ENCODE measurements around the gene ZMPSTE24. TPM values are rescaled to one million over a fixed set of nuclear protein-coding genes. Genes with fewer than 3 reads are reported as not detected.

ZMPSTE24 gene
- total and polyA plus RNA-seq, 8 donors = 6.9 to 29.8 (median 12.4) TPM

DNA sequence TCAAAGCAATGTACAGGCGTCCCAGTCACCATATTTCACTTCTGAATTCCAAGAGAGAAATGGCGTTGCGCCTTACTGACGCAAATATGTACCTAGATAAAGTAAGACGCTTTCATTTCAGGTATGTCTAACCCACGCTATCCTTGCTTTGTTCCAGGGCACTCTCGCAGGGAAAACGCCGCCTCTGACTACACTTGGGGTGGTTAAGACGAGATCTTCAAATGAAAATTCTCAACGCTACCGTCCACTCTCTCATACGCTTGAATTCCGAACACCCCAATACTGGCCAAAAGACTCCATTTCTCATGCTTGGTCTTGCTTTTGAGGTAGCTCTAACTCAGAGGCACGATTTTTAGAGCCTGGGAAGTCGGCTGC lies 736 bp upstream of the ZMPSTE24 start:
- WGBS, 2 donors = 0 to 1% methylated on average over 16 of the region's 16 CpGs

GRCh38 chr1:40258445-40258769 lies 371 bp downstream of the ZMPSTE24 start:
- Histone ChIP-seq H3K4me1 (peaks cover 6 to 12% (median 12%) of the 10 kb centered on the region in 3 donors), H3K27ac (peak overlapping the region; percentile 63 to 96 (median 90)), H3K27me3 (no peaks in the 10 kb centered on the region), H3K9me3 (no peaks in the 10 kb centered on the region), H3K36me3 (peaks cover 0 to 11% (median 0%) of the 10 kb centered on the region in 3 donors), H3K4me3 (peak overlapping the region; percentile 59 to 83 (median 75))
- TF ChIP-seq, protein P1, sequence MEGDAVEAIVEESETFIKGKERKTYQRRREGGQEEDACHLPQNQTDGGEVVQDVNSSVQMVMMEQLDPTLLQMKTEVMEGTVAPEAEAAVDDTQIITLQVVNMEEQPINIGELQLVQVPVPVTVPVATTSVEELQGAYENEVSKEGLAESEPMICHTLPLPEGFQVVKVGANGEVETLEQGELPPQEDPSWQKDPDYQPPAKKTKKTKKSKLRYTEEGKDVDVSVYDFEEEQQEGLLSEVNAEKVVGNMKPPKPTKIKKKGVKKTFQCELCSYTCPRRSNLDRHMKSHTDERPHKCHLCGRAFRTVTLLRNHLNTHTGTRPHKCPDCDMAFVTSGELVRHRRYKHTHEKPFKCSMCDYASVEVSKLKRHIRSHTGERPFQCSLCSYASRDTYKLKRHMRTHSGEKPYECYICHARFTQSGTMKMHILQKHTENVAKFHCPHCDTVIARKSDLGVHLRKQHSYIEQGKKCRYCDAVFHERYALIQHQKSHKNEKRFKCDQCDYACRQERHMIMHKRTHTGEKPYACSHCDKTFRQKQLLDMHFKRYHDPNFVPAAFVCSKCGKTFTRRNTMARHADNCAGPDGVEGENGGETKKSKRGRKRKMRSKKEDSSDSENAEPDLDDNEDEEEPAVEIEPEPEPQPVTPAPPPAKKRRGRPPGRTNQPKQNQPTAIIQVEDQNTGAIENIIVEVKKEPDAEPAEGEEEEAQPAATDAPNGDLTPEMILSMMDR (IDR thresholded peaks at IDR 0.05) = no peak
- no peak for FAIRE-seq
- ATAC-seq = peak in 1 of 4 donors; percentile 1
- 0 to 1% methylated on average over 10 of the region's 10 CpGs for WGBS, 2 donors
- intact Hi-C loops (cut with DNase I) = no loop called here
- no peak for DNase-seq

More for the DNA sequence above, 736 bp upstream of the ZMPSTE24 start:
- ATAC-seq = peak; percentile 8 to 25 (median 18)
- Histone ChIP-seq H3K4me1 (peaks cover 6 to 12% (median 12%) of the 10 kb centered on the region in 3 donors), H3K27me3 (no peaks in the 10 kb centered on the region), H3K4me3 (peak overlapping the region; percentile 59 to 83 (median 75)), H3K36me3 (no peaks in the 10 kb centered on the region), H3K27ac (peak overlapping the region; percentile 86 to 96 (median 90)), H3K9me3 (no peaks in the 10 kb centered on the region)
- TF ChIP-seq, protein P1 (IDR thresholded peaks at IDR 0.05) = no peak
- DNase-seq = peak in 1 of 6 donors; percentile 33
- no peak for FAIRE-seq
- intact Hi-C loops (cut with DNase I) = no loop called here

DNA sequence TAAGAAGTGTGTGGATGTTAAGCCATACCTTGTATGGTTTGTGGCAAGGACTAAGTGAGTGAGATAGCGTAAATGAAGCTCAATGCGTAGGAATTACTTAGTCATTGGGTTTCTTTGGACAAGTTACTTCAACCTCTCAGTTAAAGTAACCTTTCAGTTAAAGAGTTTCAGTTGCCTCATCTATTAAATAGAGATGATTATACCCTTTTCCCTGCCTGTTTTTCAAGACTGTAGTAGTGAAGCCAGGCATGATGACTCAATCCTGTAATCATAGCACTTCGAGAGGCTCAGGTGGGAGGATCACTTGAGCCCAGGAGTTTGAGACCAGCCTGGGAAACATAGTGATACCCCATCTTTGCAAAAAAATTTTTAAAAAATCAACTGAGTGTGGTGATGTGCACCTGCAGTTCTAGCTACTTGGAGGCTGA lies 6.3 kb downstream of the ZMPSTE24 start:
- peaks cover 0 to 11% (median 4%) of the 10 kb centered on the region in 3 donors for H3K36me3 ChIP-seq
- H3K4me1 ChIP-seq = peaks cover 0 to 16% (median 15%) of the 10 kb centered on the region in 3 donors
- no peak for ATAC-seq
- no peak for FAIRE-seq
- 95 to 98% methylated on average over 3 of the region's 3 CpGs for WGBS, 2 donors
- no peaks in the 10 kb centered on the region for H3K27me3 ChIP-seq
- intact Hi-C loops (cut with DNase I) = no loop called here
- DNase-seq = no peak
- no peak overlapping the region for H3K4me3 ChIP-seq
- no peaks in the 10 kb centered on the region for H3K9me3 ChIP-seq
- H3K27ac ChIP-seq = no peak overlapping the region
- TF ChIP-seq, protein P1 (IDR thresholded peaks at IDR 0.05) = no peak

DNA sequence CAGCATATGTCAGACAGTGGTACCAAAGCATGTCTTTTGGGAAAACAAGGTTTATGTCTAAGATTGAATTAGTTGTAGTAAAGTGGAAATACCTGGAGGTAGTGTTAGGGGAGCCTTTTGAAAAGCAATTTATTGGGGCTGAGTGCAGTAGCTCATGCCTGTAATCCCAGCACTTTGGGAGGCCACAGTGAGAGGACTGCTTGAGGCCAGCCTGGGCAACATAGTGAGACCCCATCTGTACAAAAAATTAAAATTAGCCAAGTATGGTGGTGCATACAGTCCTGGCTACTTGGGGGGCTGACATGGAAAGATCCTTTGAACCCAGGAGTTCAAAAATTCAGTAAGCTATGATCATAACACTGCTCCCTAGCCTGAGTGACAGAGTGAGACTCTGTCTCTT lies 7.3 kb downstream of the ZMPSTE24 start:
- Histone ChIP-seq H3K4me3 (no peak overlapping the region), H3K9me3 (no peaks in the 10 kb centered on the region), H3K27me3 (no peaks in the 10 kb centered on the region), H3K36me3 (peaks cover 0 to 16% (median 6%) of the 10 kb centered on the region in 3 donors), H3K27ac (peak overlapping the region in 1 of 4 donors; percentile 10), H3K4me1 (peaks cover 0 to 16% (median 15%) of the 10 kb centered on the region in 3 donors)
- FAIRE-seq (no peak), DNase-seq (no peak), ATAC-seq (no peak)
- intact Hi-C loops (cut with DNase I) = no loop called here
- TF ChIP-seq, protein P1 (IDR thresholded peaks at IDR 0.05) = no peak

DNA sequence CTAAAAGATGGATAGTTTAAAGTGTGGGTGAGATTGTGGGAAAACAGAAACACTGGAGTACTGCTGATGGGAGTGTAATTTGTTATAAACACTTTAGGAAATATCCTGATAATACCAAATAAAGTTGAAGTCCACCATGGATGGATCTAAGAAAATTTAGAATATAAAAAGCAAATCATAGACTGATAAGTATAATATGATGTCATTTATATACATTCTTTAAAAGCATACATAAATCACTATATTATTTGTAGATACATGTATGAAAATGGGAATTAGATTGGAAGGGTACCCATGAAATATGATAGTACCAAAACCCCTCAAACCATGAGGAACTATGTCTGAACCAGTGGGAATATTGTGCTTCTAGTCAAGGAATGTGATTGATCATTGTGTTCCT lies 7.9 kb downstream of the ZMPSTE24 start:
- no peak for FAIRE-seq

More for the DNA sequence above, 7.9 kb downstream of the ZMPSTE24 start:
- H3K36me3 ChIP-seq = peaks cover 0 to 20% (median 6%) of the 10 kb centered on the region in 3 donors
- ATAC-seq = no peak
- H3K4me3 ChIP-seq = no peak overlapping the region
- DNase-seq = no peak
- no peaks in the 10 kb centered on the region for H3K27me3 ChIP-seq
- H3K27ac ChIP-seq = peak overlapping the region in 1 of 4 donors; percentile 87
- intact Hi-C loops (cut with DNase I) = no loop called here
- H3K4me1 ChIP-seq = peaks cover 0 to 16% (median 15%) of the 10 kb centered on the region in 3 donors
- H3K9me3 ChIP-seq = no peaks in the 10 kb centered on the region
- TF ChIP-seq, protein P1 (IDR thresholded peaks at IDR 0.05) = no peak
